GM21576 (cell line): ENCODE results near the gene LMX1B.

Experiments used
- ATAC-seq: cut with Tn5 transposase; IDR thresholded peaks from one replicate; pipeline ENCODE4 v1.9.1; 2021; ENCODE audit warnings: mild to moderate bottlenecking, moderate library complexity; ENCODE audit not compliant: unreplicated experiment

LMX1B gene

DNA sequence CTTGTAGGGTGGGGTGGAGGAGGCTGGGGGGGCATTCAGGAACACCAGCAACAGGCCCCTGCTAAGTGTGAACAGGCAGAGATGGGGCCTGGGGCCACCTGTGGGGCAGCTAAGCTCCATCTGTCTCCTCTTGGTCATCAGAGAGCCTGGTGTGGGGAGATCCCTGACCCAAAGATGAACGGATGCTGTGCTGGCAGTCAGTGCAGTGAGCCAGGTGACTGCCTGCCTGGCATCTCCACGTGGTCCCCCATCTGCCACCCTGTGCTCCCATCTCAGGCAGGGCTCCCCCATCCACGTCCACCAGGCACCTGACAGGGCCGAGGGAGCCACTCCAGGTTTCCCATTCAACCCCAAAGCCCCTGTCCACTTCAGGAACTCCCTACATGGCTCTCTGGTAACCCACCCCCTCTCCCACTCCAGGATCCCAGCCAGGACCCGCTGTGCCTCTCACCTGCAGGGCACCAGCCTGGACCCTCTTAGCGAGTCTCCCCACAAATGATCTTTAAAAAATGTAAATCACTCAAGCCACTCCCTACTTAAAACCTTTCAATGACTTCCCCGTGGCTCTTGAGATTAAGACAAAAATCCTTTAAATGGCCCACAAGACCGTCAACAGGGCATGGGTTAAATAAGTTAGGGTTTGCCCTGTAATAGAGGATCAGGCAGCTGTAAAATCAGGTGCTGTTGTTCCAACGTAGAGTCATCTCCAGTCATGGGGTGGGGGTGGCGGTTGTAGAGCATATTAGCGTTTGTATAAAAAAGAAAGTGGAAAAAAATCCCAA, 60.8 kb downstream of the LMX1B start:
- no peak for ATAC-seq

- no peak for ATAC-seq
Observed at GRCh38 chr9:126675147-126675467, 61.4 kb downstream of the LMX1B start.

GRCh38 chr9:126676102-126676684, 62.5 kb downstream of the LMX1B start:
- no peak for ATAC-seq

- ATAC-seq: no peak
Observed at GRCh38 chr9:126676685-126677143, 63.0 kb downstream of the LMX1B start.

DNA sequence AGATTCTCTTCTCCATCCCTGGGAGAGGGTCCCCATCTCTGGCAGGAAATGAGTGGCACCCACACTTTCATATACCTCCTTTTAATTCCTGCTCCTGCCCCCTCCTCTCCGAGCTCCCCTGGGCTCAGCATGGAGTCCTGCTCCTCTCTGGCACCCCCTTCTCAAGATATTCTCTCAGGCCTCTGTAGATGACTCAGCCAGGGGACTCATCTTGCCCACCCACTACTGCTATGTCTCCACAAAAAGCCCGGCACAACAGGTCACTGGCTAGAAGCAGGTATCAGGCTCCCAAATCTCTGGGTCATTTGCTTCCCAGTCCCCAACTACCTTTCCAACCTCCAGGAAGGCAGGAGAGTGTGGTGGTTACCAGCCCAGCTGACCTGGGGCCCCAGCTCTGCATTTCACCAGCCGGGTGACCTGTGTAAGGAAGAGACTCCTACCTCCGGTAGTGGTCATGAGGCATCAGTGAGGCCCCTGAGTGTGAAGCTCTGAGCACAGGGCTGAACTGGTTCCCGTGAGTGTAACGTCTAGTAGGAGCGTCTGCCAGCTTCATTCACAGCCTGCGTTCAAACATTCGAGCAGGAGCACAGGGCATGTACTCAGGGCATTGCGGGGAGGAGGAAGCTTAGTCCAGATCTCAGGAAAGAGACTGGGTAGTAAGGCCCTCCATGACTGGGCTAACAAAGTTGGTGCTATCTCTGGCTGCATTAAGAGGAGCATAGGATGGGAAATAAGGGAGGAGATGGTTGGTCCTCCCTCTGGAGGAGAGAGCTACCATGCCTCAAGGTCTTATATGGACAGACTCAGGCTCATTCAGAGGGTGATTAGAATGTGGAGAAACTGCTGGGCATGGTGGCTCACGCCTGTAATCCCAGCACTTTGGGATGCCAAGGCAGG, 63.7 kb downstream of the LMX1B start:
- no peak for ATAC-seq

DNA sequence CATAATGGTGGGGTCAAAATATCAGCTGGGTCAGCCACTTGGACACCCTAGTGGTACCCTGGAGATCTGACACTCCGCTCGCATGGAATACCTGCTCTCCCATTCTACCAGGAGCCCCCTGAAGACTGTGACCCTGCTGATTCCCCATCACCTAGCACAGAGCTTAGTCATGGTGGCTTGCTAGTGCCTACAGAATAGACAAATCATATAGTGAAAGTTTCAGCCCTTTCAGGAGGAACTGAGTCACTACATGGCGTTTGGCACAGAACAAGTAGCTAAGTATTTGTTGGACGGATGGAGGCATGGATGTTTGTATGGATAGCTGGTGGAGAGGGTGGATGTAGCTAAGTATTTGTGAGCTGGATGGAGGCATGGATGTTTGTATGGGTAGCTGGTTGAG, 65.3 kb downstream of the LMX1B start:
- no peak for ATAC-seq

DNA sequence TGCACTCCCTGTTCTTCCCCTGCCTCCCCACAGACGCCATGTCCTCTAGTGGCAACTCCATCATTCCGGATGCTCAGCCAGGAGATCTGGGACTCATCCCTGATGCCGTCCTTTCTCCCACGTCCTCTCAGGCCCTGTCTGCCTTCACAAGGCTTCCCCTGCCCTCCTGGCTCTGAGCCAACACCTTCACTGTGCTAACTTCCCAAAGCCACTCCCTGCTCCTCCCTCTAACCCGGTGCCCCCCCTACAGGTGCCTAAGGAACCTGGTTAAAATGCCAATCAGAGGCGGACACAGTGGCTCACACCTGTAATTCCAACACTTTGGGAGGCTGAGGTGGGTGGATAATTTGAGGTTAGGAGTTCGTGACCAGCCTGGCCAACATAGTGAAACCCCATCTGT, 67.6 kb downstream of the LMX1B start:
- no peak for ATAC-seq

DNA sequence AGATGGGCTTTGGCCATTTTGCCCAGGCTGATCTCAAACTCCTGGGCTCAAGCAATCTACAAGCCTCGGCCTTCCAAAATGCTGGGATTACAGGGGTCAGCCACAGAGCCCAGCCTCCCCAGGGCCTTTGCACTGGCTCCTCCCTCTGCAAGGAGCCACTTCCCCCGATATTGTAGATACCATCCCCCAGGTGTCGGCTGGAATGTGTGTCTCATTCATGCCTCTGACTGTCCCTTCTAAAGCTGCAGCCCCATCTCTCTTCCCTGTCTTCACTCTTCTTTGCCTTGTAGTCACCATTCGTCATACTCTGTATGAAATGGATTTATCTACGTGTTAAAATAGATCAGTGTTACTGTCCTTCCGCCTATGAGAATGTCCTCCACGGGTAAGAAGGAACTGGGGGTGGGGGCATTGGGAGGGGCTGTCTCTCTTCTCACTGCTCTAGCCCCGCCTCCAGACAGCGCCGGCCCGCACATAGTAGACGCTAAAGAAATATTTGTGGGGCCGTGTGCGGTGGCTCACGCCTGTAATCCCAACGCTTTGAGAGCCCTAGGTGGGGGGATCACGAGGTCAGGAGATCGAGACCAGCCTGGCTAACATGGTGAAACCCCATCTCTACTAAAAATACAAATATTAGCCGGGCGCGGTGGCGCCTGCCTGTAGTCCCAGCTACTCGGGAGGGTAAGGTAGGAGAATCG, 68.5 kb downstream of the LMX1B start:
- no peak for ATAC-seq

DNA sequence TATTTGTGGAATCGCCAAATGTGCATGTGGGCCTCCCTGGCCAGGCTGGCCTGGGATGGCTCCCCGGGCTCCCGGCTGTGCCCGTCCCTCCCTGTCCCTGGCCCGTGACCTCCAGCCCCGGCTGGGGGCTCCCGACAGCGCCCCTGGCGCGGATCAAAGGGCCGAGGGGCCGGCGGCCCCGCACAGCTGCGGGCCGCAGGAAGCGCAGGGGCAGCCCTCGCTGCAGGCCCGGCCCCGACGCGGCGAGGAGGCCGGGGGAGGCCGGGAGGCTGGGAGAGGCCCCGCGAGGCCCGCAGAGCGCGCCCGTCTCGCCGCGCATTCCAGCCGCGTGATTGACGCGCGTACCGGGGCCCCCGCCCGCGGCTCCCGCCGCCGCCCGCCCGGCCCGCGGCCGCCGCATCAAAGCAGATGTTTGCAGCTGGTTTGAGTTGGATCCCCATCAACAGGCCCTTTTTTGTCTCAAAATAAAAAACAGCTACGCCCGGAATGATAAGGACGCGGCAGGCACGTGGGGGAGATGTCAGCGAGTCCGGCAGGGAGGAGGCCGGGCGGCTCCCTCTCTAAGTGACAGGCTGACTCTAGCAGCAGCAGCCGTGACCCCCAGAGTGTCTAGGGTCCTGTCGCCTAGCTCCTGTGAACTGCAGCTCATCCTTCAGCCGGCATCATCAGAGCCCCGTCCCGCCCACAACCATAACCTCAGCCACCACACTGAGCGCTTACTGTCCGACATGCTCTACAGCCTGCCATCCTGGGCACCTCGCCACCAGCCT, 69.4 kb downstream of the LMX1B start:
- ATAC-seq: no peak

DNA sequence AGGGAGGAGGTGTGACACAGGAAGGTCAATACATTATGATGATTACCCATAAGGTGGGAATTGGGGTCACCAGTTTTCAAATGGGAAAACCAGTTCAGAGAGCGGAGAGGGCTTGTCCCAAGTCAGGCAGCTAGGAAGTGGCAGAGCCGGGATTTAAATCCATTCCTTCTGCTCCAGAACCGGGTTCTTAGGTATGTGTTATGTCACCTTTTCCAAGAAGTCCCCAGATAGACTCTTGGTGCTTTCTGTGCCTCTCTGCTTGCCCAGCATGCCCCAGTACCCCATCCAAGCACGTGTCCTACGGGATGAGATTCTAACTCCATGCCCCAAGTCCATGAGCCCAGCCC, 69.9 kb downstream of the LMX1B start:
- ATAC-seq: no peak

DNA sequence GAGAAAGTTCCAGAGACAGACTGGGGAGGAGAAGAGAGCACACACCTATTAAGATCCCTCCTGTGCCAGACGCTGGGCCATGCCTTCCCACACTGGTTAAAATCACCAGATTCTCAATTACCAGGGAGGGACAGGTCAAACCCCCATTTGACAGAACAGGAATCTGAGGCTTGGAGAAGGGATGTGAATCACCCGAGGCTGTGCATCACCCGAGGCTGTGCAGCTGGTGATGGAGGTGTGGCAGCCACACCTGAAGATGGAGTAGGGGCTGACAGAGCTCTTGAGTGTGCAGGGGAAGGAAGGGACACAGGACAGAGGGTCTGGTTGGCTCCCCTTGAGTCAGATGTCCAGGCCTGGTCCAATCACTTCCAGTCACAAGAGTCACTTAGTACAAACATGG, 70.6 kb downstream of the LMX1B start:
- ATAC-seq: no peak

GRCh38 chr9:126684965-126685465, 71.3 kb downstream of the LMX1B start:
- ATAC-seq: no peak

DNA sequence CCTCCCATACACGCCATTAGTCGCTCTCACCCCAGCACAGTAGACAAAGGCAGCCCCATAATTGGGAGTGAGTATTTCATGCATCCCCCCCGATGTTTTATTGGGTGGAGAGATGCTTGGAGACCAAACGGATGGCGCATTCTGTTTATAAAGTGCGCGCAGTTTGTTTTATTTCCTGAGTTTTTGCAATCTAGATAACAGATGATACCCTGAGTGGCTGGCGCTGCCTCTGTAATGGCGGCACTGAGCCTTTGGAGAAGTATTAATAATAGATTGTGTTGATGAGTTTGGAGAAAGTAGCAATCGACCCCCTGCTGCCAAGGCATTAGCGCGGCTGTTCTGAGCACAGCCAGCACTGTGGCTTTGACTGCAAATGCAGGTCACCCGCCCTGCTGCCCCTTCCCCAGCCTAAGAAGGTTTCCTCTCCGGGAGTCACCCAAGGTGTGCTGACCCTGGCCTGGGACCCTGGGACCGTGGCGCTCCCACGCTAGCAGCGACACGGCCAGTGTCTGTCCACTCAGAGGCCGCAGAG, 74.3 kb downstream of the LMX1B start:
- no peak for ATAC-seq

- no peak for ATAC-seq
Observed at GRCh38 chr9:126688617-126689016, 74.9 kb downstream of the LMX1B start.

DNA sequence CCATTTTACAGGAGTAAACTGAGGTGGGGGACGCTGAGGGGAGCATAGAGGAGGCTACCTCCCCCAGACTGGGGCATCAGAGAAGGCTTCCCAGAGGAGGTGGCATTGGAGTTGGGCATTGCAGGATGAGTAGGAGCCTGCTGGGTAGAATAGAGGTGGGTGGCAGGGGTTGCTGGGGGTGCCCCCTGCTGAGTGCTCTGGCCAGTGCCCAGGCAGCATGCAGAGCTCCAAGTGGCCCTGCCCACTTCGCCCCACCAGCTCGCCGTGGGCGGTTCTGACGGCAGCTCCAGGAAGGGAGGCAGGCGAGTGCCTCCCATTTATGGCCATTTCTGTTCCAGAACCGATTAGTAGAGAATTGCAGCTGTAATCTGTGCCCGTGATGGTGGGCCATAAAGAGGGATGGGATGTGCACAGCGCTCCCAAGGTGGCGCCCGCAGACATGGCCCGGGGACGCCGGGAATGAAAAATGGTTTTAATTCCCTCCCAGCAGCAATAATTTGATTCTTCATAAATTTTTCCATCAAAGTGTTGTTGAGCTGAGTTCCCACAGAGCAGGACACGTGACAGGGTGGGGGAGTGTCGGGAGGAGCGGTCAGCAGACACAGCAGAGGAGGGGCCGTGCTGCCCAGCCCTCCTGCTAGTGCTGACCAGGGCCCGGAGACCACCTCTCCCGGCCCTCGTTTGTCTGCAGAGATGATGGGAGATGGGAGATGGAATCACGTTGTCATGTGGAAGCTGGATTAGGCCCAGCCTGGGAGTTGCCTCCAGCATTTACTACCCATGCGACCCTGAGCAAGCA, 75.5 kb downstream of the LMX1B start:
- ATAC-seq: no peak

DNA sequence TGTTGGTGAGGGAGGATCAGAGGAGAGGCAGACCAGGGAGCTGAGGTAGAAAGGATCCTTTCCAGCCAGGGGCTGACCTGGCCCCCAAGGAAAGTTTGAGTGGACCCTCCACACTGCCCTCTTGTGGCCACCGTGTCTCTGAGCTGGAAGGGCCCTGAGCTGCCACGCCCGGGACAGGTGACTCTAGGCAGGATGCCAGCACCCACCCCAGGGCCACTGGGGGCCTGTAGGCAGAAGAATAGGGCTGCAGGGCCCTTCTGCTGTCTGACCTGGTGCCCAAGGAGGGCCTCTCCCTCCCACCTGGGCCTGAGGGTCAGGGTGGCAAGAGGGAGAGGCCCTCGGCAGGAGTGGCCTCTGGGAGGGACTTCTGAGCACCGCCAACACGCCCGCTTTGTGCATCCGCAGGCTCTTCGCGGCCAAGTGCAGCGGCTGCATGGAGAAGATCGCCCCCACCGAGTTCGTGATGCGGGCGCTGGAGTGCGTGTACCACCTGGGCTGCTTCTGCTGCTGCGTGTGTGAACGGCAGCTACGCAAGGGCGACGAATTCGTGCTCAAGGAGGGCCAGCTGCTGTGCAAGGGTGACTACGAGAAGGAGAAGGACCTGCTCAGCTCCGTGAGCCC, 76.8 kb downstream of the LMX1B start:
- no peak for ATAC-seq

DNA sequence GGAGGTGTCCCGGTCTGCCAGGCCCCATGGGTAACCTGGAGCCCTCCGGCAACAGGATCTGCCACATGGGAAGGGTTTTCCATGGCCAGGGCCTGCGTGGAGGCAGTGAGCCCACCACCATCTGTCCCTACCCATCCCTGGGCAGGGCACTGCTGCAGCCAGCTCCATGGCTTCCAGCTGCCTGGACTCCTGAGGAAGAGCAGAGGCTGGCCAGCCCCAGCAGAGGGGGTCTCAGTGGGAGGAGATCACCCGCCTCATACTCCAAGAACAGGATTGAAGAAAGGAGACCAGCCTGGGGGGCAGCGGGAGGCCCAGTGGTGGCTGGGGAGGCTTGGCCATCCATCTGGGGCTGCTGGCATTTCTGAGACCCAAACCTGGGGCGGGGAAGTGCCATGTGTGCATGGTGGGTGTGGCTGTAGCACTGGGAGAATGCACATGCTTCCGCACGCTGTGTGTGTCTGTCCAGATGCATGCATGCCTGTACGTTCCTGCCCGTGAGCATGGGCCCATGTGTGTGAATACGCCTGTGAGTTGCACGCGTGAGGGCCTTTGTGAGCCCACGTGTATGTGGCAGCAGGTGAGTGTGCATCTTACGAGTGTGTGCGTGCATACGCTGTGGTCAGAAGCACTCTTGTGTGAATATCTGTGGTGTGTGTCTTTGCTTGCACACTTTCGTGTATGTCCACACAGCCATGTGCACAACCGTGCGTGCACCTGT, 78.5 kb downstream of the LMX1B start:
- no peak for ATAC-seq

GRCh38 chr9:126692759-126693427, 79.2 kb downstream of the LMX1B start:
- ATAC-seq: no peak
